ENCODE data around the gene PFN4. TPM values are rescaled to one million over a fixed set of nuclear protein-coding genes. Genes with fewer than 3 reads are reported as not detected.

PFN4 gene
- total RNA-seq, 1 donor from 2014 or later: not detected

DNA sequence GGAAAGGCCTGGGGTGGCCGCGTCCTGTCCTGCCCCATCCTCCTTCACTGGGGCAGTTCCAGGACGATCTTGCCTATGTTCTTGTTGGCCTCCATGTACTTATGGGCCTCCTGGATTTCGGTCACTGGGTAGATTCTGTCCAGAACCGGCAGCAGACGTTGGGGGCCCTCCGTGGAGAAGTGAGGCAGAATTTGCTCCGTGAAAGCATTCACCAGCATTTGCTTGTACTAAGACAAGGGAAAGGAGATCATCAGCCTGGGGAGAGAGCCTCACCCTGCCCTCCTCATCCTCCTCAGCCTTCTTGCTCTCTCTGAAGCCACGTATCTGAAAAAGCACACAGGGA, 45.6 kb downstream of the PFN4 start:
- peaks cover 12% of the 10 kb centered on the region for H3K9me3 Mint-ChIP-seq (ENCODE audit: unreplicated experiment)
- TF ChIP-seq, protein P1, sequence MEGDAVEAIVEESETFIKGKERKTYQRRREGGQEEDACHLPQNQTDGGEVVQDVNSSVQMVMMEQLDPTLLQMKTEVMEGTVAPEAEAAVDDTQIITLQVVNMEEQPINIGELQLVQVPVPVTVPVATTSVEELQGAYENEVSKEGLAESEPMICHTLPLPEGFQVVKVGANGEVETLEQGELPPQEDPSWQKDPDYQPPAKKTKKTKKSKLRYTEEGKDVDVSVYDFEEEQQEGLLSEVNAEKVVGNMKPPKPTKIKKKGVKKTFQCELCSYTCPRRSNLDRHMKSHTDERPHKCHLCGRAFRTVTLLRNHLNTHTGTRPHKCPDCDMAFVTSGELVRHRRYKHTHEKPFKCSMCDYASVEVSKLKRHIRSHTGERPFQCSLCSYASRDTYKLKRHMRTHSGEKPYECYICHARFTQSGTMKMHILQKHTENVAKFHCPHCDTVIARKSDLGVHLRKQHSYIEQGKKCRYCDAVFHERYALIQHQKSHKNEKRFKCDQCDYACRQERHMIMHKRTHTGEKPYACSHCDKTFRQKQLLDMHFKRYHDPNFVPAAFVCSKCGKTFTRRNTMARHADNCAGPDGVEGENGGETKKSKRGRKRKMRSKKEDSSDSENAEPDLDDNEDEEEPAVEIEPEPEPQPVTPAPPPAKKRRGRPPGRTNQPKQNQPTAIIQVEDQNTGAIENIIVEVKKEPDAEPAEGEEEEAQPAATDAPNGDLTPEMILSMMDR (IDR thresholded peaks at IDR 0.05; ENCODE audit: partially characterized antibody, unreplicated experiment): no peak
- peak overlapping the region; percentile 98 for H3K4me3 Mint-ChIP-seq (ENCODE audit: unreplicated experiment)
- H3K27me3 Mint-ChIP-seq (ENCODE audit: unreplicated experiment): no peaks in the 10 kb centered on the region
- H3K4me1 Mint-ChIP-seq (ENCODE audit: low read depth, unreplicated experiment): peaks cover 8% of the 10 kb centered on the region
- no peak for DNase-seq
- H3K27ac Mint-ChIP-seq (ENCODE audit: unreplicated experiment): peak overlapping the region; percentile 59
- H3K36me3 Mint-ChIP-seq (ENCODE audit: unreplicated experiment): no peaks in the 10 kb centered on the region

DNA sequence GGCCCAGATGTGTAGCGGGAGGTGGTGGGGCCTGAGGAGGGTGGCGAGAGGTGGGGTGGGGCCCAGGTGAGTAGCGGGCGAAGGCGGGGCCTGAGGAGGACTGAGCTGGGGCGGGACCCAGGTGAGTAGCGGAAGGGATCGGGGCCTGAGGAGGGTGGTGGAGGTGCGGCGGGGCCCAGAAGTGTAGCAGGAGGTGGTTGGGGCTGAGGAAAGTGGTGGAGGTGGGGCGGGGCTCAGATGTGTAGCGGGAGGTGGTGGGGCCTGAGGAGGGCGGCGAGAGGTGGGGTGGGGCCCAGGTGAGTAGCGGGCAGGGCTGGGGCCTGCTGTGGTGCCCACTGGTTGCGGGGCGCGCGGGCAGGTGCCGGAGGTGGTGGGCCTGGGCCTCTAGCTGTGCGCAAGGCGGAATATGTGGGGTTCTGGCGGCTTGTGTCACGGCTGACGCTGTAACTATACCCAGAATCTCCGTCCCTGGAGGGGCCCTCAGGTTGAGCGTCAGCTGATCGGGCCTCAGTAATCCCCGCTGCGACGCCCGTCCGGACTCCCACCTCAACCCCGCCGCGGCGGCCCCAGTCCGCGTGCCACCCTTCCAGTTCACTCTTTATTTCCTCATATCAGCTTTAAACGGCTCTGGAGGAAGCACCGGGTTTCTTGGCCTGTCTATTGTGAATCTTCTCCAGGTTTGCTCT, 46.1 kb downstream of the PFN4 start:
- TF ChIP-seq, protein P1 (IDR thresholded peaks at IDR 0.05; ENCODE audit: partially characterized antibody, unreplicated experiment): no peak
- Mint-ChIP-seq H3K4me1 (ENCODE audit: low read depth, unreplicated experiment) (peaks cover 8% of the 10 kb centered on the region), H3K36me3 (ENCODE audit: unreplicated experiment) (no peaks in the 10 kb centered on the region), H3K9me3 (ENCODE audit: unreplicated experiment) (peaks cover 12% of the 10 kb centered on the region), H3K27me3 (ENCODE audit: unreplicated experiment) (no peaks in the 10 kb centered on the region), H3K4me3 (ENCODE audit: unreplicated experiment) (peak overlapping the region; percentile 98), H3K27ac (ENCODE audit: unreplicated experiment) (peak overlapping the region; percentile 59)
- peak; percentile 24 for DNase-seq

DNA sequence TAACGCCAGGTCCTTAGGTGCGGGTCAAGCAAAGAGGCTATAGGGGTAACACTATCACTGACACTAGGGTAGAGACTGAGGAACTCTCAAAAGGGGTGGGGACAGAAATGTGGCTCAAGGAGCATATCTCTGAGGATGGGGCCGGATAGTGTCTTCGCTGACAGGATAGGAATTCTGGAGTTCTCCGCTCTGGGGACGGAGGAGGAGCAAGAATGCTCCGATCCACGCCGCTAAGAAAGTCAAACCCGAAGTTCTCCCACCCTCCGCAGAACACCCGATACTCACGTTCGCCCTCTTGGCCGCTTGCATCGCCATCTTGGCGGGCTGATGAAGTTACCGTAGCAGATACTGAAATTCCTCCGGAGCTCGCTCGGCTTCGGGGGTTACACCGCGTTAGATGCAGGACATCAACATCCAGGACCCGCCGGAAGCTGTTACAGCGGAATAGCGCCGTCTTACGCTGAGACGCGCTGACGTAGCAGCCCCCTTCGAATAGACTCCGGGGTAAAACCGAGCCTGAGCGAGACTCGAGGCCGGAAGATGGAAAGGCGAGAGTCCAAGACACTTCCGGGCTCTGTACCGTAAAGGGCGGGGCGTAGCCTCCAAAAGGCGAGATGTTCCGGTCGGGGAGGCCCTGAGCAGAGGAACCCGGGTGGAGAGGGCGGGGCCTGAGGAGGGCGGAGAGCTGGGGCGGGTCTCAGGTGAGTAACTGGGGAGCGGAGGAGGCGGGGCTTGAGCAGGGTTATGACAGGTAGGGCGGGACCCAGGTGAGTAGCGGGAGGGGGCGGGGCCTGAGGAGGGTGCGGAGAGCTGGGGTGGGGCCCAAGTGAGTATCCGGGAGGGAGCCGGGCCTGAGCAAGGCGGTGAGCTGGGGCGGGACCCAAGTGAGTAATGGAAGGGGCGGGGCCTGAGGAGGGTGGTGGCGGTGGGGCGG, 47.0 kb downstream of the PFN4 start, which contains the start of gene SF3B6:
TSS of gene SF3B6 (minus strand) at position 412 of the 934 bp plus-strand sequence. CDS start at position 315, 97 bp downstream.
- peaks cover 7% of the 10 kb centered on the region for H3K4me1 Mint-ChIP-seq (ENCODE audit: low read depth, unreplicated experiment)
- H3K27me3 Mint-ChIP-seq (ENCODE audit: unreplicated experiment): no peaks in the 10 kb centered on the region
- peak within 1 kb of the TSS; percentile 98 for H3K4me3 Mint-ChIP-seq (ENCODE audit: unreplicated experiment)
- peaks cover 11% of the 10 kb centered on the region for H3K9me3 Mint-ChIP-seq (ENCODE audit: unreplicated experiment)
- no peaks in the 10 kb centered on the region for H3K36me3 Mint-ChIP-seq (ENCODE audit: unreplicated experiment)
- TF ChIP-seq, protein P1 (IDR thresholded peaks at IDR 0.05; ENCODE audit: partially characterized antibody, unreplicated experiment): no peak
- peak within 1 kb of the TSS; percentile 90 for H3K27ac Mint-ChIP-seq (ENCODE audit: unreplicated experiment)
- peak; percentile 96 for DNase-seq

DNA sequence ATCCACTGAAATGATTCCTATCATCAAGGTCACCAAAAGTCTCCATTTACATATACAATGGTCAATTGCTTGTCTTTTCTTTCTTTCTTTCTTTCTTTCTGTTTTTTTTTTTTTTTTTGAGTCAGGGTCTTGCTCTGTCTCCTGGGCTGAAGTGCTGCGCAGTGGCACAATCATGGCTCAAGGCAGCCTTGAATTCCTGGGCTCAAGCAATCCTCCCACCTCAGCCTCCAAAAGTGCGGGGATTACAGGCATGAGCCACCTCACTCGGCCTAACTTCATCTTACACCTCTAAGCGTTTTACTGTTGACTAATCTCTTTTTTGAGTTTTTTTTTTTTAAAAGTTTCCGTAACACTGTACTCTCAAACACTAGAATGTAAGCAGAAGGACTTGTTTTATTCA, 47.9 kb downstream of the PFN4 start:
- Mint-ChIP-seq H3K9me3 (ENCODE audit: unreplicated experiment) (peaks cover 10% of the 10 kb centered on the region), H3K4me1 (ENCODE audit: low read depth, unreplicated experiment) (peaks cover 5% of the 10 kb centered on the region), H3K36me3 (ENCODE audit: unreplicated experiment) (no peaks in the 10 kb centered on the region), H3K4me3 (ENCODE audit: unreplicated experiment) (peak overlapping the region; percentile 98), H3K27me3 (ENCODE audit: unreplicated experiment) (no peaks in the 10 kb centered on the region), H3K27ac (ENCODE audit: unreplicated experiment) (no peak overlapping the region)
- TF ChIP-seq, protein P1 (IDR thresholded peaks at IDR 0.05; ENCODE audit: partially characterized antibody, unreplicated experiment): no peak
- DNase-seq: no peak

Data from glutamatergic neuron (in vitro differentiated cells).